Ectodermal cell (in vitro differentiated cells): ENCODE data around the gene ILKAP.
A peak's percentile ranks its signal among the peaks of the same experiment; 100 is the strongest.

Experiments used
- H3K27ac ChIP-seq: 2 replicates; pipeline ENCODE4 v1.7.0; 2013; ENCODE audit warnings: mild to moderate bottlenecking, low read depth, low read length; ENCODE audit not compliant: insufficient read depth, poor library complexity, severe bottlenecking
- H3K27me3 ChIP-seq: 2 replicates; pipeline ENCODE4 v1.7.0; 2013; ENCODE audit warnings: mild to moderate bottlenecking, low read length; ENCODE audit not compliant: insufficient read depth, control insufficient read depth, poor library complexity, severe bottlenecking
- H3K36me3 ChIP-seq: one replicate; pipeline ENCODE4 v1.7.0; 2013; ENCODE audit warnings: low read length; ENCODE audit not compliant: control insufficient read depth, insufficient read depth
- H3K4me1 ChIP-seq: one replicate; pipeline ENCODE4 v1.7.0; 2013; ENCODE audit warnings: low read length; ENCODE audit not compliant: control insufficient read depth, insufficient read depth
- H3K4me3 ChIP-seq: 2 replicates; pipeline ENCODE4 v1.7.0; 2013; ENCODE audit warnings: low read depth, low read length, control low read depth; ENCODE audit not compliant: insufficient read depth
- H3K9me3 ChIP-seq: 2 replicates; pipeline ENCODE4 v1.7.0; 2013; ENCODE audit warnings: mild to moderate bottlenecking, low read length, moderate library complexity; ENCODE audit not compliant: control insufficient read depth
- WGBS, 2 experiments: methylation state at CpG; one replicate each; pipeline ENCODE4 v1.1.7; 2013; ENCODE audit warnings: missing lambda C conversion rate in 2 of 2; 5-methylcytosine and 5-hydroxymethylcytosine counted together

Gene ILKAP

DNA sequence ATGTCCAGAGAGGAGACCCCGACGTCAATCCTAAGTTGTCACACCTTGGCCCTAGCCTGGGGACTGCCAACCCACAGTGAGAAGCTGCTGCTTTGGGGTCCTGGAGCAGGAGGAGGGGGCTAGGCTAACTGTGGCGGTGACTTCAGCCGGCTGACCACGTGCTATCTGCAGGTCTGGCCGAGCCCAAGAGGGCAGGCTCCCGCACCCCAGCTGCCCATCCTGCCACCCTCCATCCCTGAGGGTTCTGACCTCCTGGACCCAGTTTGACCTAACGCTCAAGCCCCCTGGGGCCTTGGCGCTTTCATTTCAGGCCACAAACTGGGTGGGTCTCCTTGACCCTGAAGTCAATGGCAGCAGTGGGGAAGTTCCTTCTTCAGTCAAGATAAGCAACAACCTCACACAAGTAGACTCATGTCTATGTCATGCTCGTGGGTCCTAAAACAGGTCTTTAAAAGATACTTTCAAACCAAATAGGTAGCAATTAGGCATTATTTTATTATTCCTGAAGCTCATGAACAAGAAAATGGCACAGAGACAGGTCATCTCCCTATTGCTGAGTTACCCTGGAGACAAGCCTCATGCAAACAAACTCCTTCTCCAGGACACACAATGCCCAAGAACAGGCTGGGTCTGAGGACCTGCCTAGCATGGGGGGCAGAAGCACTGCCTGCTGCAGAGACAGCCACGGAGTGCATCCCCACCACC is 34.1 kb upstream of the ILKAP start:
- Histone ChIP-seq H3K9me3 (no peaks in the 10 kb centered on the region), H3K4me3 (no peak overlapping the region), H3K27me3 (peaks cover 71% of the 10 kb centered on the region), H3K27ac (no peak overlapping the region), H3K4me1 (no peaks in the 10 kb centered on the region), H3K36me3 (no peaks in the 10 kb centered on the region)
- 78 to 81% methylated on average over 11 of the region's 11 CpGs for WGBS, 2 experiments

DNA sequence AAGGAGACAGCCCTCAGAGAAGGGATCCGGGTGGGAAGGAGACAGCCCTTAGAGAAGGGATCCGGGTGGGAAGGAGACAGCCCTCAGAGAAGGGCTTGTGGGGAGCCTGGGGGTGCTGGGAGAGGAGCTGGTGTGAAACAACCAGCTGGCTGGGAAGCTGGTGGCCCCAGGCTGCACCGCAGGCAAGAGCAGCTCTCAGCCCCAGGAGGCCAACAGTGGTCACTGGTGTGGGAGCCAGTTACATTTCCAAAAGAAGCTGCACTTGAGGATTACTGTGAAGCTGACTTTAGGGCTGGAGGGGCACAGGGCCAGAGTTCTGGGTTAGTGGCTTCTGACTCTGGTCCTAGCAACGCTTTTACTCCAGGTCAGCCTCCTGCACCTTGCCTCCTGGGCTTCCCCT is 33.1 kb upstream of the ILKAP start:
- H3K4me1 ChIP-seq: no peaks in the 10 kb centered on the region

DNA sequence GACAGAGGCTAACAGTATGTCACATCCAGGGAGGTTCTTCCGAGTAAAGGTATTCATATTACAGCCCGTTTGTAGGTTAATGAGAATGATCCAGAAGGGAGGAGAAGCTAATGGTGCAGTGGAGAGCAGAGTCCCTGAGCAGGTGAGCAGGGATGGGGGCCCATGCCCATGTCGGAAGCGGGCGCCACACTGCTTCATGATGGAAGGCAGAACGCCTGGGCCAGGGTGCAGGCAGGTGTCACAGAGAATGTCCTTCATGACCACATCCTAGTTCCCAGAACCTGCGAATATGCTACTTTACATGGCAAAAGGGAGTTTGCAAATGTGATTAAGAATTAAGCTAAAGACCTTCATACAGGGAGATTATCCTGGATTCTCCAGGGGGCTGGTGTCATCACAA is 32.4 kb upstream of the ILKAP start:
- Histone ChIP-seq H3K4me3 (no peak overlapping the region), H3K27ac (no peak overlapping the region), H3K27me3 (peaks cover 61% of the 10 kb centered on the region), H3K4me1 (no peaks in the 10 kb centered on the region), H3K36me3 (no peaks in the 10 kb centered on the region), H3K9me3 (no peaks in the 10 kb centered on the region)
- 81 to 85% methylated on average over 7 of the region's 7 CpGs for WGBS, 2 experiments

More for the DNA sequence above, 33.1 kb upstream of the ILKAP start:
- Histone ChIP-seq H3K27ac (no peak overlapping the region), H3K27me3 (peaks cover 63% of the 10 kb centered on the region), H3K4me3 (no peak overlapping the region), H3K9me3 (no peaks in the 10 kb centered on the region), H3K36me3 (no peaks in the 10 kb centered on the region)
- 92 to 94% methylated on average over 4 of the region's 4 CpGs for WGBS, 2 experiments

DNA sequence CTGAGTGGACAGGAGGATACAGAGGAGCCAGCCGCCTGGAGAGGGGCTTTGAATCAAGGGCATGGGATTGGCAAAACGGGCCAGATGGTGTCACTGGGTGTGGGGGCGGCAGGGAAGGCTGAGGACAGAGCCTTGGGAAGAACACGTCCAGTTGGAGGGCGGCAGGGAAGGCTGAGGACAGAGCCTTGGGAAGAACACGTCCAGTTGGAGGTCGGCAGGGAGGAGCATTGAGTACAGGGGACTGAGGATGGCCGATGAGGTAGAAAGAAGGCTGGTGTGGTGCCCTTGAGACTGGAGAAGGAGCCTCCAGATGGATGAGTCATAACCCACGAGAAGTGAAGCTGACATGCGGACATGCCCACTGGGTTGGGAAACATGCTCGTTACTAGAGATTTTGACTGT is 31.8 kb upstream of the ILKAP start:
- WGBS, 2 experiments: 63 to 64% methylated on average over 11 of the region's 11 CpGs
- H3K9me3 ChIP-seq: no peaks in the 10 kb centered on the region
- H3K36me3 ChIP-seq: no peaks in the 10 kb centered on the region
- H3K4me1 ChIP-seq: no peaks in the 10 kb centered on the region
- no peak overlapping the region for H3K4me3 ChIP-seq
- peaks cover 62% of the 10 kb centered on the region for H3K27me3 ChIP-seq
- H3K27ac ChIP-seq: no peak overlapping the region

DNA sequence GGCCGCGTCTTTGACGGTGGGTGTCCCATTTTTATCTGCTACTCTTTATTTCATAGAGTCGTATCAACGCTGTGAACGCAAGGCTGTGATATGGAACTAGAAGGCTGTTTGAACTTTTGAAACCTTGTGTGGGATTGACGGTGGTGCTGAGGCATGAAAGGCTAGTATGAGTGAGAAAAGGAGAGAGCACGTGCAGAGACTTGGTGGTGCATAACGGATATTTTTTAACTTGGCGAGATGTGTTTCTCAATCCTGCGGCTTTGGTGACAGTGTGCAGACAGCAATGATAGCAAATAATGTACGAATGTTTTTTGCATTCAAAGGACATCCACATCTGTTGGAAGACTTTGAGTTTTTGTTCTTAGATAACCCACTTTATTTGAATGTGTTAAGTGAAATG is 30.1 kb upstream of the ILKAP start:
- Histone ChIP-seq H3K27me3 (peaks cover 54% of the 10 kb centered on the region), H3K4me3 (no peak overlapping the region), H3K4me1 (no peaks in the 10 kb centered on the region), H3K36me3 (no peaks in the 10 kb centered on the region), H3K27ac (no peak overlapping the region), H3K9me3 (no peaks in the 10 kb centered on the region)
- 76 to 77% methylated on average over 12 of the region's 12 CpGs for WGBS, 2 experiments

DNA sequence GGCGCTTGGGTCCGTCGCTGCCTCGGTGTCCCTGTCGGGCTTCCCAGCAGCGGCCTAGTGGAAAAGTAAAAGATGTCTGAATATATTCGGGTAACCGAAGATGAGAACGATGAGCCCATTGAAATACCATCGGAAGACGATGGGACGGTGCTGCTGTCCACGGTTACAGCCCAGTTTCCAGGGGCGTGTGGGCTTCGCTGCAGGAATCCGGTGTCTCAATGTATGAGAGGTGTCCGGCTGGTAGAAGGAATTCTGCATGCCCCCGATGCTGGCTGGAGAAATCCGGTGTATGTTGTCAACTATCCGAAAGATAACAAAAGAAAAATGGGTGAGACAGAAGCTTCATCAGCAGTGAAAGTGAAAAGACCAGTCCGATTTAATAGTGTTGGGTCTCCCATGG is 28.3 kb upstream of the ILKAP start:
- Histone ChIP-seq H3K4me3 (no peak overlapping the region), H3K27ac (no peak overlapping the region), H3K36me3 (no peaks in the 10 kb centered on the region), H3K9me3 (no peaks in the 10 kb centered on the region), H3K27me3 (peaks cover 35% of the 10 kb centered on the region), H3K4me1 (no peaks in the 10 kb centered on the region)
- 85 to 88% methylated on average over 21 of the region's 21 CpGs for WGBS, 2 experiments

DNA sequence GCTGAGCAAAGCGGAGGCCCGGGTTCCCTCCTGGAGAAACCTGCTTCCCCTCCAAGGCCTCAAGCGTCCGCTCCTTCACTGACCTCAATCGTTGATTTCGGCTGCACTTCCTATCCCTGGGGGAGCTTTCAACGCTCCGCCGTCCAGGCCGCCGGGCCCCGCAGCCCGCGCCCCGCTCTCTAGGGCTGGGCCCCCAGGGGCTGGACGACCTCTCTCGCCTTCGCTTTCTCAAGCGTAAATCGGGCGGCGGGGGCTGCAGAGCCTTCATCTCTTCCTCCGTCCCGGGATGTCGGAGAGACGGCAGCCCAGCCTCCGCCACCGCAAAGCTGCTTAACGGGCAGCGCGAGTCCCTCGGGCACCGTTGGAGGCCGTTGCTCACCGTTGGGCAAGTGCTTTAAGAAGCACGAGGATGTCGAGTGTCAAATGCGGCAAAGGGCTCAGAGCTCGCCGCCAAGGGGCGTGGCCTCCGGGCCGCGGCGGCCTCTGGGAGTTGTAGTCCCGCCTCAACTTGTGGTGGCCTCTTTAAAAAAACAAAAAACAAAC is 27.8 kb upstream of the ILKAP start:
- Histone ChIP-seq H3K9me3 (no peaks in the 10 kb centered on the region), H3K4me1 (no peaks in the 10 kb centered on the region), H3K4me3 (peak overlapping the region; percentile 45), H3K27ac (no peak overlapping the region), H3K36me3 (no peaks in the 10 kb centered on the region), H3K27me3 (peaks cover 31% of the 10 kb centered on the region)
- WGBS, 2 experiments: 44 to 48% methylated on average over 46 of the region's 46 CpGs

DNA sequence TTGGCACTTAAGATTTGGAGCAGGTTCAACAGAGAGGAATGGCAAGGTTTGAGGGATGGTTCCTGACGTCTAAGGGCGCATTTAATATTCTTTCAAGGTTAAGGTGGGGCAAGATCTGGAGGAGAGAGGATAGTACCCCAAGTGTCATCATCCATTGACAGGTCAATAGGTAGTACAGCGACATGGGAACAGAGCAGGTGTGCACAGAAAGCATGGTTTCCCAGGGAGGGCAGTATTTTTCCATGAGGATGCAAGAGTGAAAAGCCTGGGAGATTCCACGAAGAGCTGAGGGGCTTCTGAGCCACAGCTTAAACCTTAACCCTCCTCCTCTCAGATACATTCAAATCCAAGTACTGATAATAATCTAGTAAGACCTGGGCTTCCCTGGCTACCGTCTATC is 27.2 kb upstream of the ILKAP start:
- Histone ChIP-seq H3K9me3 (no peaks in the 10 kb centered on the region), H3K27me3 (peaks cover 24% of the 10 kb centered on the region), H3K4me3 (peak overlapping the region; percentile 45), H3K36me3 (no peaks in the 10 kb centered on the region), H3K4me1 (no peaks in the 10 kb centered on the region), H3K27ac (no peak overlapping the region)
- WGBS, 2 experiments: 76 to 83% methylated on average over 5 of the region's 5 CpGs

DNA sequence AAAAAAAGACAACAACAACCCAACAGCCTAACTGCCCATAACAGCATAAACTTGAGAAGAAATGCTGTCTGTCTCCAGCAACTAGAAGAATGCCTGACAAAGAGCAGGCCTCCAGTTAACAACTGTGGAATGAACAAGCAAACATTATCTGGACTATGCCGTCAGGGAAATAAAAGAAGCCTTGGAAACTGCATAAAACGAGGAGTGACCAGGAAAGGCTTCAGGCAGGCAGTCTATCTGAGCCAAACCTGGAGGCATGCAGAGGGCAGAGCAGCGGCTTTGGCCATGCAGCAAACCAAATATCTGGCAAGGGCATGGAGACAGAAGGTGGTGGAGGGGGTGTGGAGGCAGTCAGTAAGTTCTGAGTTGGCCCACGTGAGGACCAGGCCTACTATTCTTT is 25.2 kb upstream of the ILKAP start:
- WGBS, 2 experiments: 86 to 89% methylated on average over 4 of the region's 4 CpGs
- Histone ChIP-seq H3K4me3 (no peak overlapping the region), H3K36me3 (no peaks in the 10 kb centered on the region), H3K9me3 (no peaks in the 10 kb centered on the region), H3K27ac (no peak overlapping the region), H3K4me1 (no peaks in the 10 kb centered on the region), H3K27me3 (peaks cover 17% of the 10 kb centered on the region)

DNA sequence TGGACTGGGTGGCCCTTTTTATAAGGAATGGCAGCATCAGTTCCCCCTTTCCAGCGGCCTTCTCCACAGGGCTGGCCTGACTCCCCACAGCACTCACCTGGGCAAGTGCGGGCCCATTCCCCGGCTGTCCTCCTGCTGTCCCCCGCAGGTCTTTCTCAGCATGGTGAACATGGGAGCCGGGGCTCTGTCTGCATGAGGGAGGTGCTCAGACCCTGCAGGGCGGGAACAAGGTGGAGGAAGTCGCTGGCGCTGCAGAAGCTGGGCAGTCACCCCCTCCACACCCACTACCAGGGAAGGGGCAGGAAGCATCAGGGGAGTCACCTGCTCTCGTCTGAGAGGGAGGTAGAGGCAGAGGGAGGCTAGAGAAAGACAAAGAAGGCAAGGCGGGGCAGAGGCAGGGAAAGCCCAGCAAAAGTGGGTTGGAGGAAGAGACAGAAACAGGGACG is 24.1 kb upstream of the ILKAP start:
- Histone ChIP-seq H3K36me3 (no peaks in the 10 kb centered on the region), H3K27ac (no peak overlapping the region), H3K4me3 (no peak overlapping the region), H3K9me3 (no peaks in the 10 kb centered on the region), H3K27me3 (peaks cover 17% of the 10 kb centered on the region), H3K4me1 (no peaks in the 10 kb centered on the region)
- WGBS, 2 experiments: 70 to 72% methylated on average over 9 to 11 of the region's 11 CpGs
